Ovary (tissue), 3 donors: ENCODE results near the gene FOSL2.

Experiments
- EP300 ChIP-seq: sonication (generic); formaldehyde crosslinking; IDR thresholded peaks from one replicate; pipeline ENCODE4 v1.6.1; 2017; ENCODE audit warnings: antibody characterized with exemption
- POLR2A ChIP-seq: fragments of 450-650 bp; IDR thresholded peaks from one replicate; pipeline ENCODE4 v1.6.1; 2017; ENCODE audit warnings: antibody characterized with exemption, mild to moderate bottlenecking, moderate library complexity
- TF ChIP-seq, protein P1 (sequence below), 3 donors: fragments of 450-650 bp in 2 of 3; fragments of 200-600 bp in 1 of 3; IDR thresholded peaks; one replicate each; pipeline versions ENCODE4 v1.5.1 to v1.8.0; 2016 to 2022; ENCODE audit warnings: antibody characterized with exemption in 3 of 3, mild to moderate bottlenecking in 1 of 3
- donor health status: DM: no; HTN: no; CAD: no.

DNA sequence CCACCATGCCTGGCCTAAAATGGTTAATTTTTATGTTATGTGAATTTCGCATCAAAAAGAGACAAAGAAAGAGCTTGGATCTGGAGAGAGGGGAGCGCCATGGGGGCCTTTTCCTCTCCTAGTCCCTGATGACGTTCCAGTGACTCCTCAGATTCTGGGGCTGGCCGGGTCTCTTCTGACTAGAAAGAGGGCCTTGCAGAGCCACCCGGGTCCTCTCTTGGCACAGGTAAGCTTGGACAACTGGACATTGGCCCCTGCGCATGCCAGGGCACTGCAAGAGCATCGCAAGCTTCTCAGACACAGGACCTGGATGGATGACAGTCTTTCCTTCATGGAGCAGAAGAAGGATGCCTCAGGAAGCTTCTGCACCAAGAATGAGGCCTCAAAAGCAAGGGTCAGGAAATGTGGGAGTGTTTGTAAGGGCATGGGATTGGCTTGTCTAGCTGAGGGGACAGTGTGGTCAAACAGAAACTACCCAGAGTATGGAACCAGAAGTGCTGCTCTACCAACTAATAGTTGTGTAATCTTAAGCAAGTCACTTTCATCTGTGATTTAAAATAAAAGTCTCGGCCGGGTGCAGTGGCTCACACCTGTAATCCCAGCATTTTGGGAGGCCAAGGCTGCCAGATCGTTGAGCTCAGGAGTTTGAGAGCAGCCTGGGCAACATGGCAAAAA lies 35.2 kb downstream of the FOSL2 start:
- TF ChIP-seq, protein P1, sequence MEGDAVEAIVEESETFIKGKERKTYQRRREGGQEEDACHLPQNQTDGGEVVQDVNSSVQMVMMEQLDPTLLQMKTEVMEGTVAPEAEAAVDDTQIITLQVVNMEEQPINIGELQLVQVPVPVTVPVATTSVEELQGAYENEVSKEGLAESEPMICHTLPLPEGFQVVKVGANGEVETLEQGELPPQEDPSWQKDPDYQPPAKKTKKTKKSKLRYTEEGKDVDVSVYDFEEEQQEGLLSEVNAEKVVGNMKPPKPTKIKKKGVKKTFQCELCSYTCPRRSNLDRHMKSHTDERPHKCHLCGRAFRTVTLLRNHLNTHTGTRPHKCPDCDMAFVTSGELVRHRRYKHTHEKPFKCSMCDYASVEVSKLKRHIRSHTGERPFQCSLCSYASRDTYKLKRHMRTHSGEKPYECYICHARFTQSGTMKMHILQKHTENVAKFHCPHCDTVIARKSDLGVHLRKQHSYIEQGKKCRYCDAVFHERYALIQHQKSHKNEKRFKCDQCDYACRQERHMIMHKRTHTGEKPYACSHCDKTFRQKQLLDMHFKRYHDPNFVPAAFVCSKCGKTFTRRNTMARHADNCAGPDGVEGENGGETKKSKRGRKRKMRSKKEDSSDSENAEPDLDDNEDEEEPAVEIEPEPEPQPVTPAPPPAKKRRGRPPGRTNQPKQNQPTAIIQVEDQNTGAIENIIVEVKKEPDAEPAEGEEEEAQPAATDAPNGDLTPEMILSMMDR (IDR thresholded peaks at IDR 0.05), result no peak
- no peak for TF ChIP-seq EP300
- no peak for TF ChIP-seq POLR2A
